ENCODE results near the gene FN1.

- TF ChIP-seq POLR2A (IDR thresholded peaks at IDR 0.05; ENCODE audit: low read depth, low read length) = no peak
- no peak for TF ChIP-seq POLR2AphosphoS5 (IDR thresholded peaks at IDR 0.05; ENCODE audit: low read depth, low read length)
- TF ChIP-seq POU2F2 (IDR thresholded peaks at IDR 0.05; ENCODE audit: low read depth, low read length) = no peak
- TF ChIP-seq PAX5 (IDR thresholded peaks at IDR 0.05; ENCODE audit: insufficient read depth, low read length, severe bottlenecking) = no peak
- no peak for TF ChIP-seq TAF1 (IDR thresholded peaks at IDR 0.05; ENCODE audit: low read depth, low read length)
These were observed 13.2 kb downstream of the FN1 start for GRCh38 chr2:215422676-215423075.

Measured in GM12891 (cell line).